RCC 7860 (cell line): ENCODE data around the gene NR3C1.
"Not testable (repeated sequence)": the region's sequence is repeated elsewhere in the genome, so short reads cannot be mapped to it uniquely, and the experiment has no call there.

ENCODE experiments used
- DNase-seq: peaks from one replicate; pipeline ENCODE4 v3.0.0-alpha.2; 2015; ENCODE audit warnings: low spot score
- FAIRE-seq: peaks from 2 replicates; lab custom pipeline; 2012; peaks lifted over from hg19 to GRCh38; lab: Jason Lieb, UNC

Gene NR3C1

GRCh38 chr5:143341807-143342570 is 61.5 kb downstream of the NR3C1 start:
- DNase-seq (peak; percentile 49), FAIRE-seq (peak; percentile 28)

GRCh38 chr5:143340891-143341685 is 62.4 kb downstream of the NR3C1 start:
- DNase-seq (no peak), FAIRE-seq (no peak)

- DNase-seq = no peak
- FAIRE-seq = peak; percentile 30
Observed at GRCh38 chr5:143338658-143339366, 64.7 kb downstream of the NR3C1 start.

- FAIRE-seq = no peak
- no peak for DNase-seq
Observed at GRCh38 chr5:143337946-143338345, 65.5 kb downstream of the NR3C1 start.

- DNase-seq = no peak
- no peak for FAIRE-seq
Observed at GRCh38 chr5:143336485-143336884, 67.0 kb downstream of the NR3C1 start.

- DNase-seq (no peak), FAIRE-seq (no peak)
Observed at GRCh38 chr5:143334903-143335302, 68.6 kb downstream of the NR3C1 start.

GRCh38 chr5:143334380-143334779 is 69.1 kb downstream of the NR3C1 start:
- FAIRE-seq = peak; percentile 81
- DNase-seq = peak; percentile 9

- no peak for DNase-seq
- no peak for FAIRE-seq
Observed at GRCh38 chr5:143331956-143332355, 71.5 kb downstream of the NR3C1 start.

- FAIRE-seq (no peak), DNase-seq (no peak)
Observed at GRCh38 chr5:143329843-143330242, 73.6 kb downstream of the NR3C1 start.

GRCh38 chr5:143328589-143329220 is 74.8 kb downstream of the NR3C1 start:
- FAIRE-seq (no peak), DNase-seq (no peak)

- FAIRE-seq, DNase-seq: not testable (repeated sequence)
Observed at GRCh38 chr5:143325086-143325485, 78.4 kb downstream of the NR3C1 start.

GRCh38 chr5:143322931-143323630 is 80.4 kb downstream of the NR3C1 start:
- FAIRE-seq (peak; percentile 76), DNase-seq (peak; percentile 13)

- no peak for FAIRE-seq
- no peak for DNase-seq
Observed at GRCh38 chr5:143322176-143322575, 81.3 kb downstream of the NR3C1 start.

- DNase-seq = no peak
- FAIRE-seq = no peak
Observed at GRCh38 chr5:143319437-143320227, 83.9 kb downstream of the NR3C1 start.

GRCh38 chr5:143318833-143319232 is 84.7 kb downstream of the NR3C1 start:
- no peak for FAIRE-seq
- DNase-seq = no peak

- FAIRE-seq (peak; percentile 29), DNase-seq (no peak)
Observed at GRCh38 chr5:143318270-143318669, 85.2 kb downstream of the NR3C1 start.

GRCh38 chr5:143316844-143317631 is 86.4 kb downstream of the NR3C1 start:
- DNase-seq (no peak), FAIRE-seq (no peak)

- DNase-seq (no peak), FAIRE-seq (no peak)
Observed at GRCh38 chr5:143316337-143316736, 87.1 kb downstream of the NR3C1 start.

- FAIRE-seq = no peak
- DNase-seq = no peak
Observed at GRCh38 chr5:143315929-143316328, 87.6 kb downstream of the NR3C1 start.
